Skin of body (tissue), 2 donors: ENCODE data around the gene VAMP7. TPM values are rescaled to one million over a fixed set of nuclear protein-coding genes. Genes with fewer than 3 reads are reported as not detected.
"Not testable (repeated sequence)": the region's sequence is repeated elsewhere in the genome, so short reads cannot be mapped to it uniquely, and the experiment has no call there.

Experiments
- DNase-seq: peaks from one replicate; lab custom pipeline; 2025; lab: John Stamatoyannopoulos, UW
- total RNA-seq: library from RNA; depleted of rRNA; stranded (reverse); fragments of >200 nt; gene quantifications from one replicate; pipeline ENCODE4 v1.2.3, GENCODE V29; 2014

VAMP7 gene
- total RNA-seq = 25.1 TPM

GRCh38 chrX:155881158-155881993 lies at the start of gene VAMP7:
Gene VAMP7, plus strand, starts transcription at chrX:155881345. Its CDS starts 8,122 bp downstream, at chrX:155889467.
- DNase-seq = peak; percentile 85

GRCh38 chrX:155841232-155841631 lies 39.9 kb upstream of the VAMP7 start:
- DNase-seq = no peak

- not testable (repeated sequence) for DNase-seq
Observed at GRCh38 chrX:155851786-155852185, 29.4 kb upstream of the VAMP7 start.

GRCh38 chrX:155857561-155857960 lies 23.6 kb upstream of the VAMP7 start:
- no peak for DNase-seq

GRCh38 chrX:155864655-155865054 lies 16.5 kb upstream of the VAMP7 start:
- no peak for DNase-seq

GRCh38 chrX:155865193-155865592 lies 16.0 kb upstream of the VAMP7 start:
- no peak for DNase-seq

GRCh38 chrX:155867821-155868220 lies 13.3 kb upstream of the VAMP7 start:
- no peak for DNase-seq

GRCh38 chrX:155870958-155871357 lies 10.2 kb upstream of the VAMP7 start:
- DNase-seq = no peak

GRCh38 chrX:155871934-155872333 lies 9.2 kb upstream of the VAMP7 start:
- no peak for DNase-seq

- no peak for DNase-seq
Observed at GRCh38 chrX:155873188-155873587, 8.0 kb upstream of the VAMP7 start.

- DNase-seq = no peak
Observed at GRCh38 chrX:155874571-155875244, 6.4 kb upstream of the VAMP7 start.

GRCh38 chrX:155876704-155877103 lies 4.4 kb upstream of the VAMP7 start:
- no peak for DNase-seq

- DNase-seq = no peak
Observed at GRCh38 chrX:155877288-155877687, 3.9 kb upstream of the VAMP7 start.

- no peak for DNase-seq
Observed at GRCh38 chrX:155880586-155881157, 473 bp upstream of the VAMP7 start.

- no peak for DNase-seq
Observed at GRCh38 chrX:155886409-155886808, 5.3 kb downstream of the VAMP7 start.

- DNase-seq = no peak
Observed at GRCh38 chrX:155888139-155888538, 7.0 kb downstream of the VAMP7 start.

GRCh38 chrX:155889328-155889727 lies 8.2 kb downstream of the VAMP7 start:
- no peak for DNase-seq

GRCh38 chrX:155891446-155892210 lies 10.5 kb downstream of the VAMP7 start:
- no peak for DNase-seq

- no peak for DNase-seq
Observed at GRCh38 chrX:155893521-155893920, 12.4 kb downstream of the VAMP7 start.

- DNase-seq = no peak
Observed at GRCh38 chrX:155896512-155896911, 15.4 kb downstream of the VAMP7 start.

GRCh38 chrX:155899366-155899765 lies 18.2 kb downstream of the VAMP7 start:
- no peak for DNase-seq

- DNase-seq = no peak
Observed at GRCh38 chrX:155900765-155901164, 19.6 kb downstream of the VAMP7 start.
